ENCODE results near the gene IL1B.
A peak's percentile ranks its signal among the peaks of the same experiment; 100 is the strongest.

Gene IL1B

DNA sequence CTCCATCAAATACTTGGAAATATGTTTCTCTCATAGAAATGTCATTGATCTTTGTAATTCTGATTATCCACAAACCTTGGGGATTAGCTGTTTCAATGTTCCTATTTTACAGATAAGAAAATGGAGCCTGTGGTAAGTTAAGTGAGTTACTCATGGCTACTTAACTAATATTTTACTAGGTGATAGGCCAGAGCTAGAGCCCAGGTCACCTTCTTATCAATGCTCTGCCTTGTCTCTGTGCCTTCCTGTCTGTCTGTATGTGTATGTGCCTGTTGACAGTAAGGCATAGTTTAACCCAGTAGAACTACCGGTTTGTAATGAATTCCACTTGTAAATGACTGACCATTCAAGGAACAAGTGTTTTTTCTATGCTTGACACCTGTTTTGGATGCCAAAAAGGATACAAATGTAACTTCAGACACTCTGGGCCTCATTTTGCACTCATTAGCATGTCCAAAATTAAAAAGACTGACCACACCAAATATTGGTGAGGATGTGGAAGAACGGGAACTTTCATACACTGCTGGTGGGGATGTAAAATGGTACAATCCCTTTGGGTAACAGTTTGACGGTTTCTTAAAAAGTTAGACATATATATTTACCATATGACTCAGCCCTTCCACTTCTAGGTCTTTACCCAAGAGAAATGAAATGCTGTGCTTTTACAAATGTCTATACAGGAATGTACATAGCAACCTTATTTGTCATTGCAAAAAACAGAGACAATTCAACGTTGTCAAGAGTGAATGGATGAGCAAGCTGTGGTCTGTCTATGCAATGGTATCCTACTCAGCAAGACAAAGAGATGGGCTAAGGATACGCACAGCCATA, 32.7 kb downstream of the IL1B start:
- DNase-seq (ENCODE audit: low spot score) = peak; percentile 76

DNA sequence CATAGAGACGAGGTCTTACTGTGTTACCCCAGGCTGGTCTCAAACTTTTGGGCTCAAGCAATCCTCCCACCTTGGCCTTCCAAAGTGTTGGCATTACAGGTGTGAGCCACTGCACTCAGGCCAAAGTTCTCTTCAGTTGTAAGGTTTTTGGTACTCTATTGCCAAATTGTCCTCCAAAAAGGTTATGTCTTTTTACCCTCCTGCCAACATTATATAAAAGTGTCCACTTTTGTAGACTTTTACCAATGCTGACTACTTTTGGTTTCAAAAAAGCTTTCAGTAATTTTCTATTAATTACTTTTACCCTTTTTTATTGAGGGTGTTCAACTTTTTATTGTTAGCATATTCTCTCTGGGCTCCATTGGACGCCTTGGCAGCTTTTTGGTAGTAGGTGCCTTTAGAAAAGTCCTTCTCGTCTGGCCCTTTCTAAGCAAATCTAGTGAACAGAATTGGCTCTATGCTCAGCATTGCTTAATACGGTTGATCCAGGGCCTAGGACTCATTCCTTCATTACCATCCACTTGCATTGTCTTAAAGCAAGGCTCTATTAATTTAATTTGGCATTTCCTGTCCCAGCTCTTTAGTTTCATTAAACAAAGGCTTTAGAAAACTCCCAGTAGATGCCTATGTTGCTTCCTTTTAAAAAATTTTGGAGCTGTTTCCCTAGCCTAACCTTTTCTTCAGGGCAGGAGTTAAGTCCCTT, 35.5 kb downstream of the IL1B start:
- no peak for DNase-seq (ENCODE audit: low spot score)

DNA sequence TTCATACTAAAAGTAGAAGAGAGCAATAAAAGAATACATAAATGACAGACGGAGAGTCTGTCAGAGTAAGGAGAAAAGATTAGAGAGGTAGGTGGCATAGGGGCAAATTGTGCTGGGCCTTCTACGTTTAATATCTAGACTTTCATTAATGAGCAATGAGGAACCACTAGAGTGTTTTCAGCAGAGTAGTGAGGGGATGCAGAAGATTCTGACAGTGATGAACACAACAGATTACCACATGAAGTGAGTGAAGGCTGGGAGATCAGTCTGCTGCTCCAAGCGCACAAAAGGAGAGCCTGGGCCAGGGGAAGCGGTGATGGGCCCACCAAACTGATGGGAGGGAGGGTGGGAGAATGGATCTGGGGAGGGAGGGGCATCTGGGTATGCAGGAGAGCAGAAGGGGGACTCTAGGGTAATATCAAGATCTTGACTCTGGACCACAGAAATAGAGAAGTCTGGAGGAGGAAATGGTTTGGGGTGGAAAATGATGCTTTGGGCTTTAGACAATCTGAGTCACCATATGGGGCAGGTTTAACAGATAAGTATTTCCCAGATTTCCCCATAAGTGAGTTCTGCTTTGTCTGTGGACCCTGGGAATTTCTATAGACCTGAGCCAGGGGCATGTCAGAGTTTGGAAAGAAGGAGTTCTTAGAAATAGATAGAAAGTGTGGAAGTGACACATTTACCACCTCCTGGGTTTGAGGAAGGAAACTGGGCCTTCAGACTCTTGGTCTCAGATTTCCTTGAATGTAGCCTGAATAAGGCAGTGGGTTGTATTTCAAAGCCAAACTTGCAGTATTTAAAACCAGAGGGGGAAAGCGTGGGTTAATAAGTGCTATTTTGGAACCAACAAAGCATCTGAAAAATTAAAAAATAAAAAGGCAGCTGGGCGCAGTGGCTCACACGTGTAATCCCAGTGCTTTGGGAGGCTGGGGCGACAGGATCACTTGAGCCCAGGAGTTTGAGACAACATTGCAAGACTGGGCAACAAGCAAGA, 37.3 kb downstream of the IL1B start:
- no peak for DNase-seq (ENCODE audit: low spot score)

DNA sequence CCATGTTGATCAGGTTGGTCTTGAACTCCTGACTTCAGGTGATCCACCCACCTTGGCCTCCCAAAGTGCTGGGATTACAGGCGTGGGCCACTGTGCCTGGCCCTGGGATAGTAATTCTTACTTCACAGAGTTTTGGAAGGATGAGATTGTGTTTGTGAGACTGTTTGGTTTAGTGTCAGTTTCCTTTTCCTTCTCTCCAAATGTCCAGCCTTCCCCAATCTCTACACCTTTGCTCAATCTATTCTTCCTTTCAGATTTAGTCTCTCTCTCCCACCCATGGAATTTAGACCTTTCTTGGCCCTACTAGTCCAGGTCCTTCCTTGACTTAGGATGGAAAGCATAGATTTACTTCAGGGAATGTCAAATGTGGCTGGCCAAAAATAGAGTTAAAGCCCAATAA, 40.1 kb downstream of the IL1B start:
- no peak for DNase-seq (ENCODE audit: low spot score)

DNA sequence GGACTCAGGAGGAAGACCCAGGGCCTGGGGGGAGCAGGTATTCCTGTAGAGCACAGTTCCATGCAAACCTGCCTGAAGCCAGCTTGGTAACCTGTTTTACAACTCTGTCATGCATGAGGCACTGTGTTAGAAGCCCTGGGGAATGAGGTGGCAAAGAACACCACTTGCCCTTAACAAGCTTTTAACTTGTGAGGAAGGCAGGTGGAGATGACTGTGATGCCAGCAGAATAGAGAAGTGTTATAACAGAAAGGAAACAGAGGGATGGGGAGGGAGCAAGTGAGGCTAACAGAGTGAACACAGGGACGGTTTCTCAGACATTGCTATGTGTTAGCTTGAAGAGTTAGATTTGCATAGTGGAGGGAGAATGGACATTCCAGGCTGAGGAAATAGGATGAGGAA, 40.8 kb downstream of the IL1B start:
- no peak for DNase-seq (ENCODE audit: low spot score)

DNA sequence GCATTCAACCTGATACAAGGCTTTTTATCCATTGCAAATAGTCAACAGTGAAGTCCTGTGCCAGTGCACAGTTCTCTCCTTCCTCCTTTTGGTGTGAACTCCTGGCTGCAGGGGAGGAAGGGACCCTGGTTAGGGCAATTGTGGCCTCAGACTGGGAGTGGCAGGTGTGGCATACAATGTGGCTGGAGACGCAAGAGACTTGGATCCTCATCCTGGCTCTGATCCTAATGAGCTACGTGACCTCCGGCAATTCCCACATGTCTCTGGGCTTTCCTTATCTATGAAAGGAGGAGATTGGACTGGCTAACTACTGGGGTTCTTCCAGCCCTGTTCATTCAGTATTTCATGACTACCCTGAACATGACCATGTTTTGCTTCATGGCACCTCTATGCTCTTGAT, 41.7 kb downstream of the IL1B start:
- DNase-seq (ENCODE audit: low spot score) = no peak

DNA sequence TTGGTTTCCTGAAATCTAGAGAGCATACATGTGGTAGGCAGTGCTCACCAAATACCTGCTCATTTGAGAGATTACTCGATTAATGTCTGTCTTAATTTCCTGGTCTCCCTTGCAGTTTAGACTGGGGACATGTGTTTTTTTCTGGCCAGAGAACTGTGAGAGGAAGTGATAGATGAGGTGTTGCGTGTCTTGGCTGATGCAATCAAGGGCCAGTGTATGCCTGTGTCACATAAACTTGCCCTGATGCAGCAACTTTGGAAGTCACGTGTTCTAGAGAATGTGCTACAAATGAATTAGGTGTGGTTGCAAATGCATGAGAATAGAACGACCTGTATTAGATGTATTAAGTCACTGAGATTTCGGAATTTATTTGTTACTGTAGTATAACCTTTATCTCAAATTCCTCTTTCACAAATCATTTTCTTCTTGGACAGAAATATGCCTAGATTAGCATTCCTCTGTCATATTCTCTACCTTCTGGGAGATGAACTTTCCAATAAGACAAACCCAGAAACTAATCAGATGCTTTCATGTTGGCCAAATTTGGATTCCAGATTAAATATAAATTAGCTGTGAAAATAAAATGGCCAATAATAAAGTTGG, 42.3 kb downstream of the IL1B start:
- no peak for DNase-seq (ENCODE audit: low spot score)

DNA sequence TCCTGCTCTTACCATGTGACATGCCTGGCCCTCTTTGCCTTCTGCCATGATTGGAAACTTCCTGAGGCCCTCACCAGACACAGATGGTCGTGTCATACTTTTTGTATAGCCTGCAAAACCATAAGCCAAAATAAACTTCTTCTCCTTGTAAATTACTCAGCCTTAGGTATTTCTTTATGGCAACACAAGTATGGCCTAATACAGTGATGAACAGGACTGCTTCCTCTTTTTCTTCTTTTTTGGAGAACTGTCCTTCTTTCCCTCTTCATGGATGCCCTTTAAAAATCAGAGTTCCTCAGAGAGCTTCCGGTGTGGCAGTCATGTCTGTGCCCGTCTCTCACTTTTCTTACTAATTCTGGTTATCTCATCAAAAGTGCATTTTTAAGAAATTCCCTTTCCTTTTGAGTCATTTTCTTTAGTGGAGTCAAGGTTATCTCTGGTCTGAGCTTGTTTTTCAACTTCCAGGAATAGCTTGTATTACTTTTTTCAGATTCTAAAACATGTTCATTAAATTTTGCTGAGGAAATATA, 43.1 kb downstream of the IL1B start:
- no peak for DNase-seq (ENCODE audit: low spot score)

DNA sequence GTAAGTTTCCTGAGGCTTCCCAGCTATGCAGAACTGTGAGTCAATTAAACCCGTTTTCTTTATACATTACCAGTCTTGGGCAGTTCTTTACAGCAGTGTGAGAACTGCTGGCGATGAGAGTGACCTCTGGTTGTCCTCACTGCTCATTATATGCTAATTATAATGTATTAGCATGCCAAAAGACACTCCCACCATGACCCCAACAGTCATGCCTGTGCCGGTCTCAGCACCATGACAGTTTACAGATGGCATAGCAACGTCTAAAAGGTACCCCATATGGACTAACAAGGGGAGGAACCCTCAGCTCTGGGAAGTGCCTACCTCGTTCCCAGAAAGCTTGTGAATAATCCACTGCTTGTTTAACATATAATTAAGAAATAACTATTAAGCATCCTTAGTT, 44.2 kb downstream of the IL1B start:
- no peak for DNase-seq (ENCODE audit: low spot score)

DNA sequence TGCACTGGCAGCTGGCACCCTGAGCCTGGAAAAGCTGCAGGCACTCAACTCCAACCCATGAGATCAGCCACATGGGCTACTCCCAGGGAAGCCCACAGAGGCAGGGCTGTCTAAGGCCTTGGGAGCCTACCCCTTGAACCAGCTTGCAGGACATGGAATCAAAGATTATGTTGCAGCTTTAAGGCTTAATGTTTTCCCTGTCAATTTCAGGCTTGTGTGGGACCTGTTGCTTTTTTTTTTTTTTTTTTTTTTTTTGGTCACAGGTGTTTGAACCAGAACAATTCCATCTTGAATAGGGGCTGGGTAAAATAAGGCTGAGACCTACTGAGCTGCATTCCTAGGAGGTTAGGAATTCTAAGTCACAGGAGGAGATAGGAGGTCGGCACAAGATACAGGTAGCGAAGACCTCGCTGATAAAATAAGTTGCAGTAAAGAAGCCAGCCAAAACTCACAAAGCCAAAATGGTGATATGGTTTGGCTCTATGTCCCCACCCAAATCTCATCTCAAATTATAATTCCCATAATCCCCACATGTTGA, 44.8 kb downstream of the IL1B start:
- DNase-seq (ENCODE audit: low spot score) = no peak

DNA sequence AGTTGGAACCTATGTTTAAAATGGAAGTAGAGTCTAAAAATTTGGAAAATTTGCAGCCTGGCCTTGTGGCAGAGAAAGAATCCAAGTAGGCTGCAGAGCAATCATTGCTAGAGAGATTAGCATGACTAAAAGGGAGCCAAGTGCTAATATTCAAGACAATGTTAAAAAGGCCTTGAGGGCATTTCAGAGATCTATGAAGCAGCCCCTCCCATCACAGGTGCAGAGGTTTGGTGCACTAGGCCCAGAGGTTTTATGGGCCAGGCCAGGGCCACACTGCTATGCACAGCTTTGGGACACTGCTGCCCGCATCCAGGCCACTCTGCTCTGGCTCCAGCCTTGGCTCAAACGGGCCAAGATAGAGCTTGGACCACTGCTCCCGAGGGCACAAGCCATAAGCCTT, 45.6 kb downstream of the IL1B start:
- no peak for DNase-seq (ENCODE audit: low spot score)

DNA sequence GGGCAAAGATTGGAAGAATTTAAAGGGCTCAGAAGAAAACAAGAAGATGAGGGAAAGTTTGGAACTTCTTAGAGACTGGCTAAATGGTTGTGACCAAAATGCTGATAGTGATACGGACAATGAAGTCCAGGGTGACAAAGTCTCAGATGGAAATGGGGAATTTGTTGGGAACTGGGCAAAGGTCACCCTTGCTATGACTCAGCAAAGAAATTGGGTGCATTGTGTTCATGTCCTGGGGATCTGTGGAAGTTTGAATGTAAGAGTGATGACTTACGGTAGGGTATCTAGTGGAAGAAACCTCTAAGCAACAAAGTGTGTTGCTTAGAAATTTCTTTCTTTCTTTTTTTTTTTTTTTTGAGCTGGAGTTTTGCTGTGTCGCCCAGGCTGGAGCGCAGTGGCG, 46.3 kb downstream of the IL1B start:
- no peak for DNase-seq (ENCODE audit: low spot score)

DNA sequence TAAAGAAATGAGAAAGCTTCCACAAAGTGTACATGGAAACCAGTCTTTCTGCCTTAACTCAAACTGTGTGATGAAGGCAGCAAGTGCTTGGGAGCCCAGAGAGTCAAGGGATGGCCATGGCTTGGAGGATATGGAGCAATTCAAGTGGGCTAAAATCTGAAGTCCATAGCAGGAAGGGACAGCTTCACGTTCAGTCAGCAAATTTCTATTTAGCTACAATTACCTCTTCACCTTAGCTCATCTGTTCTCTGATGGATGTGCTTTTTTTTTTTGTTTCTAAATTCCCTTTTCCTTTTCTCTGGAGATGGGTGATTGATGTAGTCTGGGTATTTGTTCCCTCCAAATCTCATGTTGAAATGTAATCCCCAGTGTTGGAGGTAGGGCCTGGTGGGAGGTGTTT, 47.4 kb downstream of the IL1B start:
- DNase-seq (ENCODE audit: low spot score) = no peak

DNA sequence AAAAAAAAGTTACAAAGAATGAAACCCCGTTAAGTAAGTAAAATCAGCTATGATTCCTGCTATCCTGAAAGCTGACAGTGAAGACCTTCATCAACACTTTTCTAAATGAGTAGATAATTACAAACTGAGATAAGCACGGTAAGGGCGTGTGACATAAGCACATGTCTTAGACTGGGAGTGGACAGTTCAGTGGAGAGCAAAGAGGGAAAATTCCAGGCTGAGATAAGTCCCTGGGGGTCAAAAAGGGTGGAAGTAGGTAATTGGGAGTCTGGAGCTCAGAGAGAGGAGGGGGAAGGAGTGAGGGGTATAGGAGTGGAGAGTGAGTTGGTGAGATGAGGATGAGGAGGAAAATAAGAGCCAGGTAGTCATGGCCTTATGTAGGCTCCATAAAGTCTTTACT, 47.9 kb downstream of the IL1B start:
- DNase-seq (ENCODE audit: low spot score) = no peak

DNA sequence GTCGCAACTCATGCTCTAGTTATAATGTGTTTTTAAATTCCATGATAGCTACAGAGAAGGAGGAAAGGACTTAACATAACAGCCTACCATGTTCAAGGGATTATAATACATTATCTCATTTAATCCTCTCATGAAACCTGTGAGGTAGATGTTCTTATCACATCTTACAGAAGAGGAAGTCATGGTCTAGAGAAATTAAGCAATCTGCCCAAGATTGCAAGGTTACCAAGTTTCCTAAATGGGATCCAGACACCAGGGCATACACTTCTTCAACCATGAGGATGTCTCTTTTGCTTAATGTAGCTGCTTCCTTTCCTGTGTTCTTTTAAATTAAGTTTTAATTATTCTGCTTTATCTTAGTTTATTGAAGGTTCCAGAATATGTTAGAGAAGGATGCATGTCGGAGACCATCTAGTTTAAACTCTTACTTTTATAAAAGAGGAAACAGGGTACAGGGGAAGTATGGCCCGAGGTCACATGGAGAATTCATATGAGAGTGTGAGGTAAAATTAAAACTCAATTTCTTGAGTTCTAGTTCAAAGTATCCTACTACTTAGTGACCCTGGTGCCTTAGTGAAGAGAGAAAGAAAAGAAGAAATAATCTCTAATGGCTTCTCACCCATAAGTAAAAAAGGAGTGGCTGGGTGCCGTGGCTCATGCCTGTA, 48.7 kb downstream of the IL1B start:
- DNase-seq (ENCODE audit: low spot score) = no peak

DNA sequence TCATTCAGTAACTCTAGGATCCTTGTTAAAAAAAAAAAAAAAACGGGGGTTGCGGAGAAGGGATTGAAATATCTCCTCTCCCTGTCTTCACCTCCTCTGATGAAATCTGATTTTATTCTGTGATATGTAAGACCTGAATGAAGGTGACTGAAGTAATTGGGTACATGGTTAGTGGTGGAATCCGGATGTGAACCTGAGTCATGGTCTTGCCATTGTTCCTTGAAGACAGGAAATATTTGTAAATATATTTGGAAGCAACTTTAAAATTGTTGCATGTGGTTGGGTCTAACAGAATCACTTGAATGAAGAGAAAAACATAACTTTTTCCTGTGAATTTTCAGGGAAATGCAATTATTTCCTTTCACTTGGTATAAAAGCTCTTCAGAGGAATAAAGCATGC, 49.3 kb downstream of the IL1B start:
- DNase-seq (ENCODE audit: low spot score) = no peak

DNA sequence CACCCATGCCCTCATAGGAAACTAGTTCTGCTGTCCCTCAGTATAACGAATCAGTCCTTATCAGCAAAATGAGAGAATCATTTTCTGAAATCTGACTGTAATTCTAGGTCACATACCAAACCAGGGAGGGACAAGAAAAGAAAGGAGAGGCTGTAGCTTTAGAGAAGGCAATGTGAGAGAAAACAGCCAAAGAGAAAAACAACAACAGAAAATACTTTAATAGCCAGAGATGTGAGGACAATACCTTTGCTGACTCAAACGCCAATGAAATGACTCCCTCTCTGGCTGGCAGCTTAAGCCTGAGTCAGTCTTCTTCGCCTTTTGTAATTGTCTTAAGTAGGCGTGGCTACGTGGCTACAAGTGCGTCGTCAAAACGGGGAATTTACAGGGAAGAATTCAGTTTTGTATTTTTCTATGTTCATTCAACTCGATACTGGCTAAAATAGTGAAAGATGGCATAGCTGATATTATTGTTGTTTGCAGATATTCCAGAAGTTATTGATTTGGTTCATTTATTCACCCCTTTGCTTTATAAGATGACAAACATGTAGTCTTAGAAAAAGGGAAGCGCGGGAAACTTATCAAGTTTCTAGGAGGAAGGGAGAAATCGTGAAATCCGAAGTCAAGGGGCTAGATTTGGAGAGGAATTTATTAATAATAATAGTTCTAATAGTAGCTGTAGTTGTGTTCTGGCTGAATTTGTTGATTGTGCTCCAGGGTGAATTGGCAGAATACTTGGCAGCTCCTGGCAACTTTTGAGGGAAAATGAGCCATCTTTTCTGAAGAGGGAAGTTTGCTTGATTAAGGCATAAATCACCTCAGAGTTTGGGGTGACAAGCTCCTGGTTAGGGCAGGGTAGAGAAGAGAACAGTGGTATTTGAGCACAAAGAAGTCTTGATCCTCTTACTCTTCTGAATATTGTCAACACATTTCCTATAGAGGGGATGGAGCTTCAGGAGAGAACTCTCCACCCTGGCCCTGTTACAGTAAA, 52.1 kb downstream of the IL1B start, which contains the start of gene IL1A:
Gene IL1A (minus strand): TSS at position 295 of the 991 bp plus-strand sequence. CDS start 723 bp downstream, outside the sequence.
- no peak for DNase-seq (ENCODE audit: low spot score)

DNA sequence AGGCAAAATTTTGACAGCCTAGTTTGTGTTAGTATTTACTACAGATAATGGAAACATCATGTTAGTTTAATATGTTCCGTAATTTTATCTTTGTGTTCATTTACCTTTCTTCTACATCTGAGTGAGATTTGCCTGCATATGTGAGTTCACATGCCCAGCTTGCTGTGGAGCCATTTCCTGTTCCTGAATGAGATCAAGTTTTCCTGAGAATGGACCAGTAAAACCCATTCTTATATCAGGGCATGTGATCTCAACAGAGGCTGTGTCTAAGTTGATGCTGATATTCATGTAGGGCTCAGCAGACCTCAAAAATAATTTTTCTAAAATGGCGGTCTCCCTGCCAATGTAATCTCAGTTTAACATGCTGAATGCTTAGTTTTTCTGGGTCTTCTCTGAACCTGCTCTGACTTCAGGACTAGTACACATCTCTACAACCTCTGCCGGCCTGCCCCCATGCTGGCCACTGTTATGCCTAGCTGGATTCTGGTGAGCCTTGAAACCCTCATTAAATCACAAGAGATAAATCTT, 53.3 kb downstream of the IL1B start:
- no peak for DNase-seq (ENCODE audit: low spot score)

DNA sequence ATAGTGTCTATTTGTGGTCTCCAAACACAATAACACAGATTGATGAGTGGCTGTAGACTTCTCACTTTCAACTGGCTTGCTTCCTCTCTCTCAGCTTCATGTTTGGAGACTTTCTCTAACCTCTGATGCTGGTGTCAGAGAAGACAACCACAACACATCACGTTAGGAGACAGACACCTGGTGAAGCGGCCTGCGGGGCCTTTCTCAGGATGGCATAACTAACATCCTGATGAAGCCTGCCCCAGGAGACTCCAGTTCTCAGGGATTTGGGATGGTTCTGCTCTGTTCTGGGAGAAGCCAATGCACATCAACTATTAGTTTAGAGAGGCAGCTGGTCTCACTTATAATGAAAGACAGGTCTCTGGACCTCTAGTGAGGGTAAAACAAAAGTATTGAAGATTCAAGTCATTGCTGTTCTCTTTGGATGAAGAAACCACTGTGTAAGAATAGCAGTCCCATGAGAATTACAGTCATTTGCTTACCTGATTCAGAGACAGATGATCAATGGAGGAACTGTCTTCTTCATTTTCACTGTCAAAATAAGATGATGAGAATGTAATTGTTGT, 54.3 kb downstream of the IL1B start:
- DNase-seq (ENCODE audit: low spot score) = no peak

Measured in COLO829 (cell line).